PC-3 (cell line): ENCODE data around the gene EIF3D. TPM values are rescaled to one million over a fixed set of nuclear protein-coding genes. Genes with fewer than 3 reads are reported as not detected.

ENCODE experiments used
- ATAC-seq: fragments of 200-7000 bp; cut with Tn5 transposase; 2 replicates; pipeline ENCODE4 v1.9.1; 2020; ENCODE audit warnings: mild to moderate bottlenecking, moderate library complexity
- BruUV-seq: library from RNA; stranded (reverse); fragments of 400-500 nt; replicated peaks from 2 replicates; lab custom pipeline; 2021; lab: Mats Ljungman, UMichigan
- CTCF ChIA-PET: fragments of 300-600 bp; sonication (Branson Sonifier 250); formaldehyde crosslinking; loops from one replicate; lab custom pipeline; 2022; ENCODE audit warnings: antibody characterized with exemption; lab: Charles Lee
- POLR2A ChIA-PET: fragments of 300-600 bp; sonication (Branson Sonifier 250); formaldehyde crosslinking; loops from one replicate; lab custom pipeline; 2022; ENCODE audit warnings: antibody characterized with exemption; ENCODE audit not compliant: unreplicated experiment; lab: Charles Lee
- DNase-seq: peaks from one replicate; pipeline ENCODE4 v3.0.0-alpha.2; 2015
- H2AFZ ChIP-seq: fragments of 300-600 bp; sonication (generic); 2 replicates; pipeline ENCODE4 v1.6.0; 2016; ENCODE audit warnings: antibody characterized with exemption, low read length
- H3F3A ChIP-seq: fragments of 300-600 bp; sonication (generic); one replicate; pipeline ENCODE4 v1.6.0; 2017; ENCODE audit warnings: antibody characterized with exemption, low read length, control low read depth, mild to moderate bottlenecking; ENCODE audit not compliant: unreplicated experiment
- H3K27ac ChIP-seq: fragments of 300-600 bp; sonication (generic); 2 replicates; pipeline ENCODE4 v1.5.1; 2016; ENCODE audit warnings: mild to moderate bottlenecking, low read length
- H3K27me3 ChIP-seq: fragments of 300-600 bp; sonication (generic); 2 replicates; pipeline ENCODE4 v1.6.1; 2016; ENCODE audit warnings: low read length, mixed read lengths
- H3K36me3 ChIP-seq: fragments of 300-600 bp; sonication (generic); 2 replicates; pipeline ENCODE4 v1.6.1; 2016; ENCODE audit warnings: low read depth, mixed run types, low read length, mixed read lengths
- H3K4me1 ChIP-seq: fragments of 300-600 bp; sonication (generic); 2 replicates; pipeline ENCODE4 v1.5.1; 2016; ENCODE audit warnings: low read length; ENCODE audit not compliant: insufficient read depth
- H3K4me2 ChIP-seq: fragments of 300-600 bp; sonication (generic); 2 replicates; pipeline ENCODE4 v1.6.0; 2016; ENCODE audit warnings: low read length
- H3K4me3 ChIP-seq: fragments of 300-600 bp; sonication (generic); 2 replicates; pipeline ENCODE4 v1.5.1; 2016; ENCODE audit warnings: mild to moderate bottlenecking, low read length, mixed read lengths
- H3K79me2 ChIP-seq: fragments of 300-600 bp; sonication (generic); 2 replicates; pipeline ENCODE4 v1.6.1; 2017; ENCODE audit warnings: low read length, mixed read lengths
- H3K9ac ChIP-seq: fragments of 300-600 bp; sonication (generic); 2 replicates; pipeline ENCODE4 v1.6.0; 2016; ENCODE audit warnings: mild to moderate bottlenecking, low read length
- H3K9me2 ChIP-seq: fragments of 300-600 bp; sonication (generic); replicated peaks from 2 replicates; pipeline ENCODE4 v1.6.1; 2016; ENCODE audit warnings: mixed run types, low read length, mixed read lengths
- H3K9me3 ChIP-seq: fragments of 300-600 bp; sonication (generic); 2 replicates; pipeline ENCODE4 v1.6.1; 2016; ENCODE audit warnings: low read length, mixed read lengths
- H4K20me1 ChIP-seq: fragments of 300-600 bp; sonication (generic); 2 replicates; pipeline ENCODE4 v1.6.1; 2016; ENCODE audit warnings: low read length, mixed read lengths
- CTCF ChIP-seq: fragments of 300-600 bp; sonication (generic); conservative IDR thresholded peaks from 2 replicates; pipeline ENCODE4 v1.5.1; 2017; ENCODE audit warnings: antibody characterized with exemption, low read depth, mild to moderate bottlenecking, low read length
- EZH2 ChIP-seq: fragments of 300-600 bp; sonication (generic); IDR thresholded peaks from one replicate; pipeline ENCODE4 v1.6.1; 2017; ENCODE audit warnings: antibody characterized with exemption, mild to moderate bottlenecking, low read length; ENCODE audit not compliant: unreplicated experiment
- EZH2phosphoT487 ChIP-seq: fragments of 300-600 bp; sonication (generic); IDR thresholded peaks from 2 replicates; pipeline ENCODE4 v1.6.1; 2018; ENCODE audit warnings: mild to moderate bottlenecking, antibody characterized with exemption, low read length, borderline replicate concordance
- intact Hi-C: fragments of 100-400 bp; cut with micrococcal nuclease; formaldehyde crosslinking; loops from 2 replicates; pipeline ENCODE4 v1.9.0; 2023
- total RNA-seq: library from RNA; depleted of rRNA; stranded (reverse); fragments of >200 nt; gene quantifications from 2 replicates; pipeline ENCODE4 v1.2.3, GENCODE V29; 2014

The EIF3D gene
- total RNA-seq, 1 experiment from 2014 or later = 247 TPM

GRCh38 chr22:36577019-36577418 lies 48.1 kb upstream of the EIF3D start:
- POLR2A ChIA-PET = no interaction called here
- Histone ChIP-seq H3K4me3 (no peak overlapping the region), H3K36me3 (no peaks in the 10 kb centered on the region), H3K27ac (peak overlapping the region; percentile 29), H3K79me2 (no peaks in the 10 kb centered on the region), H3K4me2 (peak overlapping the region; percentile 18), H3K9ac (no peak overlapping the region), H3K9me3 (no peaks in the 10 kb centered on the region), H3K27me3 (no peaks in the 10 kb centered on the region), H3K4me1 (peaks cover 14% of the 10 kb centered on the region), H3K9me2 (no peaks in the 10 kb centered on the region), H4K20me1 (no peaks in the 10 kb centered on the region), H3F3A (no peaks in the 10 kb centered on the region), H2AFZ (no peak overlapping the region)
- no TSS peak for BruUV-seq
- TF ChIP-seq EZH2 (no peak), CTCF (no peak), EZH2phosphoT487 (no peak)
- peak; percentile 90 for ATAC-seq
- CTCF ChIA-PET = no interaction called here
- intact Hi-C loops = loop anchor here (2.0 kb wide), 1 partner anchor 62 kb away; no protein-coding TSS in a partner anchor
- peak; percentile 90 for DNase-seq

GRCh38 chr22:36574728-36575127 lies 45.8 kb upstream of the EIF3D start:
- CTCF ChIA-PET = no interaction called here
- Histone ChIP-seq H4K20me1 (no peaks in the 10 kb centered on the region), H3K9me3 (no peaks in the 10 kb centered on the region), H3K27me3 (no peaks in the 10 kb centered on the region), H3F3A (no peaks in the 10 kb centered on the region), H3K79me2 (no peaks in the 10 kb centered on the region), H3K4me1 (peaks cover 18% of the 10 kb centered on the region), H3K9me2 (no peaks in the 10 kb centered on the region), H3K27ac (no peak overlapping the region), H3K36me3 (no peaks in the 10 kb centered on the region), H3K4me2 (no peak overlapping the region), H2AFZ (no peak overlapping the region), H3K9ac (no peak overlapping the region), H3K4me3 (no peak overlapping the region)
- TF ChIP-seq EZH2phosphoT487 (no peak), EZH2 (no peak), CTCF (no peak)
- ATAC-seq = no peak
- BruUV-seq = no TSS peak
- POLR2A ChIA-PET = no interaction called here
- no peak for DNase-seq
- intact Hi-C loops = no loop called here

- H3K4me1 ChIP-seq = peaks cover 18% of the 10 kb centered on the region
- no peaks in the 10 kb centered on the region for H3K9me2 ChIP-seq
- H3K79me2 ChIP-seq = no peaks in the 10 kb centered on the region
- no peaks in the 10 kb centered on the region for H3K36me3 ChIP-seq
- DNase-seq (no peak), ATAC-seq (no peak)
- H3F3A ChIP-seq = no peaks in the 10 kb centered on the region
- no peak overlapping the region for H3K4me3 ChIP-seq
- intact Hi-C loops = loop anchor here (2.0 kb wide), 1 partner anchor 87 kb away; no protein-coding TSS in a partner anchor
- H3K27ac ChIP-seq = no peak overlapping the region
- H3K9me3 ChIP-seq = no peaks in the 10 kb centered on the region
- no peak overlapping the region for H3K9ac ChIP-seq
- H3K27me3 ChIP-seq = no peaks in the 10 kb centered on the region
- no TSS peak for BruUV-seq
- CTCF ChIA-PET = no interaction called here
- TF ChIP-seq EZH2 (no peak), CTCF (no peak), EZH2phosphoT487 (no peak)
- no peak overlapping the region for H2AFZ ChIP-seq
- H4K20me1 ChIP-seq = no peaks in the 10 kb centered on the region
- POLR2A ChIA-PET = no interaction called here
- no peak overlapping the region for H3K4me2 ChIP-seq
Measured at GRCh38 chr22:36573815-36574363, 44.9 kb upstream of the EIF3D start.
